WTC11 (cell line): ENCODE measurements around the gene IFNA2. TPM values are rescaled to one million over a fixed set of nuclear protein-coding genes. Genes with fewer than 3 reads are reported as not detected.

ENCODE experiments used
- ATAC-seq: fragments of 200-7000 bp; cut with Tn5 transposase; 2 replicates; pipeline ENCODE4 v1.10.0; 2021; ENCODE audit warnings: mild to moderate bottlenecking, moderate library complexity
- CTCF ChIA-PET: fragments of 300-600 bp; sonication (Branson Sonifier 250); formaldehyde crosslinking; loops from one replicate; lab custom pipeline; 2021; ENCODE audit warnings: antibody characterized with exemption; lab: Charles Lee
- POLR2A ChIA-PET: fragments of 350-600 bp; sonication (Branson Sonifier 250); formaldehyde crosslinking; loops from one replicate; lab custom pipeline; 2021; ENCODE audit warnings: antibody characterized with exemption; lab: Charles Lee
- DNase-seq: peaks from one replicate; pipeline ENCODE4 v3.0.0; 2021; ENCODE audit warnings: low spot score
- H3K27ac Mint-ChIP-seq: 2 replicates; pipeline ENCODE4 v1.8.0; 2021; ENCODE audit warnings: mixed read lengths
- H3K27me3 Mint-ChIP-seq: 2 replicates; pipeline ENCODE4 v1.8.0; 2021; ENCODE audit warnings: low read depth, mild to moderate bottlenecking, moderate library complexity, mixed read lengths
- H3K36me3 Mint-ChIP-seq: 2 replicates; pipeline ENCODE4 v1.8.0; 2021; ENCODE audit warnings: mixed read lengths
- H3K4me1 Mint-ChIP-seq: 2 replicates; pipeline ENCODE4 v1.8.0; 2022; ENCODE audit warnings: mixed read lengths
- H3K4me3 Mint-ChIP-seq: 2 replicates; pipeline ENCODE4 v1.8.0; 2021; ENCODE audit warnings: mild to moderate bottlenecking, moderate library complexity, mixed read lengths
- H3K9me3 Mint-ChIP-seq: 2 replicates; pipeline ENCODE4 v1.8.0; 2021; ENCODE audit warnings: mixed read lengths
- CBFB ChIP-seq: sonication (generic); formaldehyde crosslinking; IDR thresholded peaks from 2 replicates; pipeline ENCODE4 v1.8.1; 2022; ENCODE audit warnings: mild to moderate bottlenecking, low read depth, missing genetic modification reagents
- CREB1 ChIP-seq: sonication (generic); formaldehyde crosslinking; IDR thresholded peaks from 2 replicates; pipeline ENCODE4 v1.8.0; 2023; ENCODE audit warnings: mild to moderate bottlenecking, missing genetic modification reagents
- ELF4 ChIP-seq: sonication (generic); formaldehyde crosslinking; IDR thresholded peaks from 2 replicates; pipeline ENCODE4 v1.8.1; 2022; ENCODE audit warnings: low read depth, mild to moderate bottlenecking, moderate library complexity, missing genetic modification reagents
- ETV6 ChIP-seq: sonication (generic); formaldehyde crosslinking; IDR thresholded peaks from 2 replicates; pipeline ENCODE4 v1.8.1; 2022; ENCODE audit warnings: mild to moderate bottlenecking, missing genetic modification reagents
- FOXP1 ChIP-seq: sonication (generic); formaldehyde crosslinking; IDR thresholded peaks from 2 replicates; pipeline ENCODE4 v1.8.0; 2022; ENCODE audit warnings: missing genetic modification reagents, mild to moderate bottlenecking, moderate library complexity, borderline replicate concordance
- HMGA2 ChIP-seq: fragments of 250-450 bp; sonication (Bioruptor Pico); IDR thresholded peaks from 2 replicates; pipeline ENCODE4 v1.4.0; 2021; ENCODE audit warnings: mild to moderate bottlenecking, moderate library complexity
- HMGXB4 ChIP-seq: sonication (generic); formaldehyde crosslinking; IDR thresholded peaks from 2 replicates; pipeline ENCODE4 v1.8.1; 2023; ENCODE audit warnings: mild to moderate bottlenecking, moderate library complexity, missing genetic modification reagents
- IRF2 ChIP-seq: sonication (generic); formaldehyde crosslinking; IDR thresholded peaks from 2 replicates; pipeline ENCODE4 v1.8.0; 2022; ENCODE audit warnings: low read depth, missing genetic modification reagents, borderline replicate concordance
- MAX ChIP-seq: sonication (generic); formaldehyde crosslinking; IDR thresholded peaks from 2 replicates; pipeline ENCODE4 v1.8.0; 2022; ENCODE audit warnings: mild to moderate bottlenecking, missing genetic modification reagents
- MXD4 ChIP-seq: fragments of 250-450 bp; sonication (Bioruptor Pico); IDR thresholded peaks from 2 replicates; pipeline ENCODE4 v1.8.0; 2021; ENCODE audit warnings: mild to moderate bottlenecking, moderate library complexity, borderline replicate concordance
- MYBL2 ChIP-seq: sonication (generic); formaldehyde crosslinking; IDR thresholded peaks from 2 replicates; pipeline ENCODE4 v1.8.1; 2023; ENCODE audit warnings: mild to moderate bottlenecking, moderate library complexity, missing genetic modification reagents
- NFATC4 ChIP-seq: fragments of 250-450 bp; sonication (Bioruptor Pico); IDR thresholded peaks from 2 replicates; pipeline ENCODE4 v1.9.0; 2021; ENCODE audit warnings: mild to moderate bottlenecking
- NFE2L1 ChIP-seq: sonication (generic); formaldehyde crosslinking; IDR thresholded peaks from 2 replicates; pipeline ENCODE4 v1.8.1; 2023; ENCODE audit warnings: missing genetic modification reagents
- OVOL2 ChIP-seq: fragments of 250-450 bp; sonication (Bioruptor Pico); IDR thresholded peaks from 2 replicates; pipeline ENCODE4 v1.9.0; 2021; ENCODE audit warnings: mild to moderate bottlenecking, borderline replicate concordance
- TEAD1 ChIP-seq: sonication (generic); formaldehyde crosslinking; IDR thresholded peaks from 2 replicates; pipeline ENCODE4 v1.8.0; 2022; ENCODE audit warnings: mild to moderate bottlenecking, missing genetic modification reagents
- TEAD4 ChIP-seq: sonication (generic); formaldehyde crosslinking; IDR thresholded peaks from 2 replicates; pipeline ENCODE4 v1.8.0; 2022; ENCODE audit warnings: mild to moderate bottlenecking, missing genetic modification reagents
- TP53 ChIP-seq: sonication (generic); formaldehyde crosslinking; IDR thresholded peaks from 2 replicates; pipeline ENCODE4 v1.8.1; 2023; ENCODE audit warnings: mild to moderate bottlenecking, missing genetic modification reagents
- USF1 ChIP-seq: sonication (generic); formaldehyde crosslinking; IDR thresholded peaks from 2 replicates; pipeline ENCODE4 v1.8.0; 2022; ENCODE audit warnings: mild to moderate bottlenecking, missing genetic modification reagents
- ZBTB43 ChIP-seq: sonication (generic); formaldehyde crosslinking; IDR thresholded peaks from 2 replicates; pipeline ENCODE4 v1.8.1; 2023; ENCODE audit warnings: mild to moderate bottlenecking, missing genetic modification reagents
- ZNF138 ChIP-seq: sonication (generic); formaldehyde crosslinking; conservative IDR thresholded peaks from 2 replicates; pipeline ENCODE4 v1.8.1; 2022; ENCODE audit warnings: mild to moderate bottlenecking, moderate library complexity, missing genetic modification reagents
- ZNF317 ChIP-seq: sonication (generic); formaldehyde crosslinking; IDR thresholded peaks from 2 replicates; pipeline ENCODE4 v1.8.1; 2023; ENCODE audit warnings: low read depth, mild to moderate bottlenecking, moderate library complexity, missing genetic modification reagents, borderline replicate concordance
- ZNF396 ChIP-seq: fragments of 250-450 bp; sonication (Bioruptor Pico); IDR thresholded peaks from 2 replicates; pipeline ENCODE4 v1.8.0; 2021; ENCODE audit warnings: mild to moderate bottlenecking, moderate library complexity, borderline replicate concordance
- ZNF512 ChIP-seq: sonication (generic); formaldehyde crosslinking; IDR thresholded peaks from 2 replicates; pipeline ENCODE4 v1.8.1; 2022; ENCODE audit warnings: missing genetic modification reagents, borderline replicate concordance
- total RNA-seq: library from RNA; stranded (reverse); gene quantifications from 3 replicates; pipeline ENCODE4 v1.2.3, GENCODE V29; 2021
- TF ChIP-seq, protein P1 (sequence below): sonication (generic); formaldehyde crosslinking; IDR thresholded peaks from 2 replicates; pipeline ENCODE4 v1.8.1; 2023; ENCODE audit warnings: mild to moderate bottlenecking, missing genetic modification reagents
- TF ChIP-seq, protein P2 (sequence below): sonication (generic); formaldehyde crosslinking; IDR thresholded peaks from 2 replicates; pipeline ENCODE4 v1.8.0; 2022; ENCODE audit warnings: mild to moderate bottlenecking, missing genetic modification reagents

The IFNA2 gene
- total RNA-seq, 1 experiment from 2014 or later: not detected

DNA sequence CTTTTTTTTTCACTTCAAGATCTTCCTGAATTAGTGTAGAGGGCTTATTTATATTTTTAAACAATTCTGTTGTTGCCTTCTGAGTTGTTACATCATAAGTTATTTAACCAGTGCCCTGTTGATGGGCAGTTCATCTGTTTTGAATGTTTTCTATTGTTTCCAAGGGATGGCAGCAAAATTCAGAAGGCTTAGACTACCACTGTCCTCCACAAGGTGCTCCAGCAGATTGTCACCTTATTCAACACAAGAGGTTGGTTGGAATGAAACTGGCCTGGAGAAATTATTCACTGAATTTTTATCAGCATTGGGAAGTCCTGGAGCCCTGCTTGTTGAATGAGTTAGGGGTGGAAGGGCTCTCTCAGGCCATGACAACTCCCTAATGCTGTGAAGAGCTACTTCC lies 48.7 kb downstream of the IFNA2 start:
- peaks cover 22% of the 10 kb centered on the region for H3K27me3 Mint-ChIP-seq
- H3K36me3 Mint-ChIP-seq: peaks cover 16% of the 10 kb centered on the region
- CTCF ChIA-PET: interaction anchor here (1.1 to 1.4 kb wide), 3 partner anchors 10 to 98 kb away, joined by 3 read pairs; no protein-coding TSS in a partner anchor
- peak overlapping the region; percentile 93; the same call in 1 of the 2 replicates for H3K4me3 Mint-ChIP-seq
- no peak for ATAC-seq
- H3K4me1 Mint-ChIP-seq: peaks cover 35% of the 10 kb centered on the region
- POLR2A ChIA-PET: no interaction called here
- TF ChIP-seq MYBL2 (CRISPR knock-in tag) (no peak), ELF4 (no peak)
- TF ChIP-seq, all 79 proteins: peak for 0
- Mint-ChIP-seq H3K27ac (no peak overlapping the region), H3K9me3 (no peaks in the 10 kb centered on the region)
- DNase-seq: no peak

DNA sequence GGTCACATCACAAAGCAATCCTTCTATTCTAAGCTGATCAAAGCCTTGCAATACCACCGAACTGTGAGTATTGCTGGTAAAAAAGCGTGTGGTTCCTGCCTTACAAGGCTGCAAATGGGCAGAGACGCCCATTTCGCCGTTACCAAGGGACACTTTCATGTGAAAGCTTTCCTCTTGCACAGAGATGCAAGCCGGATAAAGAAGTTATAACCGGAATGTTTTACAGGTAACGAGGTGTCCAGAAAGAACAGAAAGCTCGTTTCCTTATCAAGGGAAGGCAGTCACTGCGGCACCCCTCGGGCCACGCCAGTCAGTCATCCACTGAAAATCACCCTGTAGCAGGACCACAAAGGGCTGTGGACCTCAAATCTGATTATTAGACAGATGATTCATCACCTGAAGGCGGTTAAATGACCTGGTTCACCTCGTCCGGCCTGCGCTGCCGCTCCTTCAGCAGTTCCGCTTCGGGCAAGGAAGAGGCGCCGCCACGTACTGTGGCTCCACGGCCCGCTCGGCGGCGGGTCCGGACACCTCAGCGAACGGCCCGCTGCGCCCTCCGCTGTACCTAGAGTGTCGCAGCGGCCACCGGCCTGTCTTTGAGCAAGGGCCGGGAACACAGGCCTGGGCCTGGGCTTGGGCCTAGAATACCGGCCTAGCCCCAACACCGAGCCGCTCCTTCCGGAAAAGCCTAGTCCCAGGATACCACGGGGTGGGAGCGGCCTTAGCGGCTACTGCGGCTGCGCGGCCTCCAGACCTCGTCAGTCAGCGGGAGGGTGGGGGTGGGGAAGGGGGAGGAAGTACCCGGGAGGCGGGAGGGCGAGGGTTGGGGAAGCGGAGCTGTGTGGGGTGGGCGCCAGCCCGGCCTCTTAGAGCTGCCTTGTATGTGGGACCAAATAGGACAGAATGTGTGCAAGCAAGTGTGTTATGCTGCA lies 50.2 kb downstream of the IFNA2 start, which contains the start of gene KLHL9:
Gene KLHL9, minus strand, starts transcription at position 704 of the 932 bp plus-strand sequence. Its CDS starts 545 bp downstream, at position 159.
- POLR2A ChIA-PET: no interaction called here
- peaks cover 18% of the 10 kb centered on the region for H3K27me3 Mint-ChIP-seq
- H3K4me3 Mint-ChIP-seq: peak within 1 kb of the TSS; percentile 93
- no peaks in the 10 kb centered on the region for H3K9me3 Mint-ChIP-seq
- DNase-seq (peak; percentile 91), ATAC-seq (peak; percentile 94)
- CTCF ChIA-PET: interaction anchor here (0.6 to 1.8 kb wide), 13 partner anchors 9 to 152 kb away, joined by 3 to 17 read pairs (median 5); no protein-coding TSS in a partner anchor
- H3K27ac Mint-ChIP-seq: peak within 1 kb of the TSS; percentile 88
- peaks cover 37% of the 10 kb centered on the region for H3K4me1 Mint-ChIP-seq
- H3K36me3 Mint-ChIP-seq: peaks cover 16% of the 10 kb centered on the region
- TF ChIP-seq ZNF138 (CRISPR knock-in tag): no peak
- TF ChIP-seq, protein P1, sequence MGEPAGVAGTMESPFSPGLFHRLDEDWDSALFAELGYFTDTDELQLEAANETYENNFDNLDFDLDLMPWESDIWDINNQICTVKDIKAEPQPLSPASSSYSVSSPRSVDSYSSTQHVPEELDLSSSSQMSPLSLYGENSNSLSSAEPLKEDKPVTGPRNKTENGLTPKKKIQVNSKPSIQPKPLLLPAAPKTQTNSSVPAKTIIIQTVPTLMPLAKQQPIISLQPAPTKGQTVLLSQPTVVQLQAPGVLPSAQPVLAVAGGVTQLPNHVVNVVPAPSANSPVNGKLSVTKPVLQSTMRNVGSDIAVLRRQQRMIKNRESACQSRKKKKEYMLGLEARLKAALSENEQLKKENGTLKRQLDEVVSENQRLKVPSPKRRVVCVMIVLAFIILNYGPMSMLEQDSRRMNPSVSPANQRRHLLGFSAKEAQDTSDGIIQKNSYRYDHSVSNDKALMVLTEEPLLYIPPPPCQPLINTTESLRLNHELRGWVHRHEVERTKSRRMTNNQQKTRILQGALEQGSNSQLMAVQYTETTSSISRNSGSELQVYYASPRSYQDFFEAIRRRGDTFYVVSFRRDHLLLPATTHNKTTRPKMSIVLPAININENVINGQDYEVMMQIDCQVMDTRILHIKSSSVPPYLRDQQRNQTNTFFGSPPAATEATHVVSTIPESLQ (CRISPR knock-in tag): no peak
- TF ChIP-seq MYBL2 (CRISPR knock-in tag): 0 out of 2 replicates have a peak, but pooled peaks have one; percentile 41
- no peak for TF ChIP-seq MXD4 (CRISPR knock-in tag)
- TF ChIP-seq ETV6: no peak
- no peak for TF ChIP-seq HMGA2
- no peak for TF ChIP-seq HMGXB4 (CRISPR knock-in tag)
- peak; percentile 51; the same call in 1 of the 2 replicates for TF ChIP-seq MAX (CRISPR knock-in tag)
- TF ChIP-seq ZNF317 (CRISPR knock-in tag): no peak
- TF ChIP-seq IRF2 (CRISPR knock-in tag): no peak
- TF ChIP-seq FOXP1 (CRISPR knock-in tag): peak; percentile 64; the same call in 1 of the 2 replicates
- TF ChIP-seq CREB1 (CRISPR knock-in tag): no peak
- no peak for TF ChIP-seq ELF4
- no peak for TF ChIP-seq NFE2L1 (CRISPR knock-in tag)
- TF ChIP-seq USF1 (CRISPR knock-in tag): peak; percentile 21; the same call in 1 of the 2 replicates
- TF ChIP-seq, protein P2, sequence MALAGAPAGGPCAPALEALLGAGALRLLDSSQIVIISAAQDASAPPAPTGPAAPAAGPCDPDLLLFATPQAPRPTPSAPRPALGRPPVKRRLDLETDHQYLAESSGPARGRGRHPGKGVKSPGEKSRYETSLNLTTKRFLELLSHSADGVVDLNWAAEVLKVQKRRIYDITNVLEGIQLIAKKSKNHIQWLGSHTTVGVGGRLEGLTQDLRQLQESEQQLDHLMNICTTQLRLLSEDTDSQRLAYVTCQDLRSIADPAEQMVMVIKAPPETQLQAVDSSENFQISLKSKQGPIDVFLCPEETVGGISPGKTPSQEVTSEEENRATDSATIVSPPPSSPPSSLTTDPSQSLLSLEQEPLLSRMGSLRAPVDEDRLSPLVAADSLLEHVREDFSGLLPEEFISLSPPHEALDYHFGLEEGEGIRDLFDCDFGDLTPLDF (CRISPR knock-in tag): no peak
- TF ChIP-seq TEAD4 (CRISPR knock-in tag): no peak
- no peak for TF ChIP-seq TEAD1 (CRISPR knock-in tag)
- TF ChIP-seq ZNF396 (CRISPR knock-in tag): no peak
- no peak for TF ChIP-seq CBFB (CRISPR knock-in tag)
- 0 out of 2 replicates have a peak, but pooled peaks have one; percentile 85 for TF ChIP-seq ZBTB43 (CRISPR knock-in tag)
- no peak for TF ChIP-seq NFATC4
- no peak for TF ChIP-seq OVOL2 (CRISPR knock-in tag)
- peak; percentile 75 for TF ChIP-seq TP53 (CRISPR knock-in tag)
- TF ChIP-seq ZNF512 (CRISPR knock-in tag): no peak
